Gastrocnemius medialis (tissue), 4 donors: Measurements from ENCODE around the gene PRR7. TPM values are rescaled to one million over a fixed set of nuclear protein-coding genes. Genes with fewer than 3 reads are reported as not detected.

Source experiments
- ATAC-seq, 2 donors: fragments of 150-250 bp; one replicate each; pipeline ENCODE4 v1.9.1; 2016
- DNase-seq, 2 donors: peaks; one replicate each; pipeline ENCODE4 v3.0.0-alpha.2; 2019
- H3K27ac ChIP-seq, 4 donors: fragments of 200-600 bp; sonication (generic); 1 replicate in 1 of 4; 2 replicates in 3 of 4; pipeline ENCODE4 v1.5.1; 2016 to 2018; ENCODE audit warnings: mild to moderate bottlenecking in 2 of 4, moderate library complexity in 1 of 4
- H3K27me3 ChIP-seq, 3 donors: fragments of 200-600 bp; sonication (generic) in 2 of 3; 1 replicate in 1 of 3; 2 replicates in 2 of 3; pipeline versions ENCODE4 v1.5.1 to v1.6.0; 2016 to 2019; ENCODE audit warnings: mild to moderate bottlenecking in 1 of 3, moderate library complexity in 1 of 3
- H3K36me3 ChIP-seq, 2 donors: fragments of 200-600 bp; sonication (generic) in 1 of 2; one replicate each; pipeline ENCODE4 v1.5.1; 2017 to 2018
- H3K4me1 ChIP-seq, 2 donors: fragments of 200-600 bp; sonication (generic) in 1 of 2; one replicate each; pipeline ENCODE4 v1.5.1; 2016 to 2017; ENCODE audit warnings: mild to moderate bottlenecking in 2 of 2
- H3K4me3 ChIP-seq, 4 donors: fragments of 200-600 bp; sonication (generic) in 3 of 4; 1 replicate in 1 of 4; 2 replicates in 3 of 4; pipeline ENCODE4 v1.5.1; 2016 to 2019; ENCODE audit warnings: mild to moderate bottlenecking in 2 of 4
- H3K9me3 ChIP-seq, 3 donors: fragments of 200-600 bp; sonication (generic) in 2 of 3; 1 replicate in 1 of 3; 2 replicates in 2 of 3; pipeline ENCODE4 v1.5.1; 2016 to 2019
- POLR2A ChIP-seq, 2 donors: fragments of 450-650 bp; IDR thresholded peaks; one replicate each; pipeline ENCODE4 v1.6.1; 2017; ENCODE audit warnings: antibody characterized with exemption in 2 of 2, mild to moderate bottlenecking in 2 of 2, moderate library complexity in 2 of 2
- in situ Hi-C, 4 donors: fragments of 200-750 bp; cut with MboI; loops; one replicate each; pipeline versions ENCODE4 v1.15.0 to v1.8.0; 2017; ENCODE audit warnings: low sequenced_read_pairs in 4 of 4
- intact Hi-C: fragments of 100-400 bp; cut with DNase I; formaldehyde crosslinking; loops from one replicate; pipeline ENCODE4 v1.15.1; 2023; ENCODE audit warnings: low total_unique reads
- total RNA-seq, 4 donors: library from RNA; depleted of rRNA; stranded (reverse); fragments of >200 nt; gene quantifications; one replicate each; pipeline versions ENCODE4 v1.1.0 to v1.2.3, GENCODE V29; 2016
- TF ChIP-seq, protein P1 (sequence below), 5 experiments: fragments of 450-650 bp in 3 of 5; fragments of 200-600 bp in 2 of 5; sonication (generic) in 2 of 5; IDR thresholded peaks in 4 of 5; conservative IDR thresholded peaks in 1 of 5; 1 replicate in 4 of 5; 2 replicates in 1 of 5; pipeline ENCODE4 v1.5.1; 2016 to 2019; ENCODE audit warnings: antibody characterized with exemption in 5 of 5, mild to moderate bottlenecking in 3 of 5, moderate library complexity in 3 of 5

PRR7 gene
- total RNA-seq, 4 donors from 2014 or later, result 0.63 to 2.0 (median 1.4) TPM; not detected in 1

DNA sequence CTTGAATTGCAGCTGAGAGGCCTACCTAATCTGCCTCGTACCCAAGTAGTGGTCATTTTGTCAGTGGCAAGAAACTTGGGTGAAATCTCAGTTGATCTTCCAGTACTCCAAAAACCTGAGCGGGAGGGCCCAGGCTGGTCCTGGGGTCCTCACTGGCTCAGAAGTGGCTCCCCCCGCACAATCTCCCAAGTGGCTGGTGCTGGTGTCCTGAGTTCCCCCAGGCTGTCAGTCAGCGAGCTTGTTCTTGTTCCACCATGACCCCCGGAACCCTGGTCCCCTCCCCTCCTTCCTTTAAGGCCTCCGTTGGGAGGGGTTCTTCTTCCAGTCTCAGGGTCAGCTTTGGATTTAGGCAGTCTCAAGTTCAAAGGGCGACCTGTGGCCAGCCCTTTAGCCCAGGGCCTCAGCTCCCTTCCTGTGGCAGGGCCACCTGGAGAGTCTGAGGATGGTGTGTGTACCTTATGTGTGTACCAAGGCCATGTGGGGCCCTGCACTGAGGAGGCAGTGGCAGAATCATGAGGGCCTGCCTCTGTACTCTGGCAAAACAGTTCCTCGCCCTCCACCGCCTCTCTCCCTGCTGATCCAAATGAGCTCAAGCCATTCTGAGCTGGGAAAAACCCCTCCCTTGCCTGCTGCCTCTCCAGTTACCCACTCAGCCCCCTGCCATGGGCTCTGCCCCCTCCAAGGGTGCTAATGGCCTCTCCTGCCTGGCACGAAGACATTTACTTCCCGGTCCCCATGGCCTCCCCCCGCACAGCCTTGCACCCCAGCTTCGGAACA lies 31.3 kb downstream of the PRR7 start:
- in situ Hi-C loops (no loop called here), intact Hi-C loops (loop anchor here (2.0 kb wide), 1 partner anchor 21 kb away; no protein-coding TSS in a partner anchor)
- Histone ChIP-seq H3K36me3 (no peaks in the 10 kb centered on the region), H3K4me1 (peaks cover 26 to 47% of the 10 kb centered on the region in 2 donors), H3K27me3 (no peaks in the 10 kb centered on the region), H3K4me3 (no peak overlapping the region), H3K9me3 (no peaks in the 10 kb centered on the region), H3K27ac (peak overlapping the region; percentile 81 to 96 (median 87))
- ATAC-seq (no peak), DNase-seq (no peak)
- no peak for TF ChIP-seq POLR2A (IDR thresholded peaks at IDR 0.05)
- TF ChIP-seq, protein P1, sequence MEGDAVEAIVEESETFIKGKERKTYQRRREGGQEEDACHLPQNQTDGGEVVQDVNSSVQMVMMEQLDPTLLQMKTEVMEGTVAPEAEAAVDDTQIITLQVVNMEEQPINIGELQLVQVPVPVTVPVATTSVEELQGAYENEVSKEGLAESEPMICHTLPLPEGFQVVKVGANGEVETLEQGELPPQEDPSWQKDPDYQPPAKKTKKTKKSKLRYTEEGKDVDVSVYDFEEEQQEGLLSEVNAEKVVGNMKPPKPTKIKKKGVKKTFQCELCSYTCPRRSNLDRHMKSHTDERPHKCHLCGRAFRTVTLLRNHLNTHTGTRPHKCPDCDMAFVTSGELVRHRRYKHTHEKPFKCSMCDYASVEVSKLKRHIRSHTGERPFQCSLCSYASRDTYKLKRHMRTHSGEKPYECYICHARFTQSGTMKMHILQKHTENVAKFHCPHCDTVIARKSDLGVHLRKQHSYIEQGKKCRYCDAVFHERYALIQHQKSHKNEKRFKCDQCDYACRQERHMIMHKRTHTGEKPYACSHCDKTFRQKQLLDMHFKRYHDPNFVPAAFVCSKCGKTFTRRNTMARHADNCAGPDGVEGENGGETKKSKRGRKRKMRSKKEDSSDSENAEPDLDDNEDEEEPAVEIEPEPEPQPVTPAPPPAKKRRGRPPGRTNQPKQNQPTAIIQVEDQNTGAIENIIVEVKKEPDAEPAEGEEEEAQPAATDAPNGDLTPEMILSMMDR (IDR thresholded peaks at IDR 0.05 in 4 of 5, conservative IDR thresholded peaks at IDR 0.05 in 1 of 5), result no peak

- in situ Hi-C loops, result no loop called here
- Histone ChIP-seq H3K9me3 (no peaks in the 10 kb centered on the region), H3K27me3 (no peaks in the 10 kb centered on the region), H3K4me1 (peaks cover 26 to 50% of the 10 kb centered on the region in 2 donors), H3K27ac (peak overlapping the region; percentile 81 to 96 (median 87)), H3K4me3 (no peak overlapping the region), H3K36me3 (peaks cover 0 to 7% of the 10 kb centered on the region in 2 donors)
- TF ChIP-seq, protein P1 (IDR thresholded peaks at IDR 0.05 in 4 of 5, conservative IDR thresholded peaks at IDR 0.05 in 1 of 5), result no peak
- no peak for TF ChIP-seq POLR2A (IDR thresholded peaks at IDR 0.05)
- ATAC-seq (peak; percentile 82 to 88), DNase-seq (peak; percentile 83 to 92)
- intact Hi-C loops, result loop anchor here (1.0 to 2.0 kb wide), 2 partner anchors 18 to 22 kb away; partner anchors contain the start of gene PDLIM7
These were observed 32.4 kb downstream of the PRR7 start for GRCh38 chr5:177478711-177479646.

DNA sequence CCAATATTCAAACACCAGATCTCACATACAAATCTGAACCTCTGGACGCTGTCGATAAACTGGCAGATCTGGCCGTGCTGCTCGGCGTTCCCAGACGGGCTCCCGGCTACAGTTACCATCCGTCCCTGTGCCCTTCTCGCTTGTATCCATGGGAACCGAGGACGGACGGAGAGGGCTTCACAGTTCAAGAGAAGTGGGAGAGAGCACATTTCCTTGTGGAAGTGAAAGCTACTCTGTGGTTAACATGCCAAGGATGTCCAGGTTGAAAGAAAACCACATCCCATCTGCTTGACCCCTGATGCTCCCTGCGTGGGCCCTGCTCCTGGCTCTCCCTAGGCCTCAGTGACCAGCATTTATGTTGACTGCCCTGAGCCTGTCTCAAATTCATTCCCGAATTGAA lies 33.2 kb downstream of the PRR7 start:
- no peaks in the 10 kb centered on the region for H3K27me3 ChIP-seq
- no peaks in the 10 kb centered on the region for H3K9me3 ChIP-seq
- DNase-seq (no peak), ATAC-seq (peak in 1 of 2 donors; percentile 21)
- in situ Hi-C loops, result no loop called here
- H3K4me3 ChIP-seq, result no peak overlapping the region
- intact Hi-C loops, result loop anchor here (1.0 to 2.0 kb wide), 2 partner anchors 18 to 23 kb away; partner anchors contain the start of gene PDLIM7
- H3K36me3 ChIP-seq, result peaks cover 0 to 7% of the 10 kb centered on the region in 2 donors
- H3K27ac ChIP-seq, result peak overlapping the region; percentile 81 to 96 (median 87)
- TF ChIP-seq POLR2A (IDR thresholded peaks at IDR 0.05), result no peak
- TF ChIP-seq, protein P1 (IDR thresholded peaks at IDR 0.05 in 4 of 5, conservative IDR thresholded peaks at IDR 0.05 in 1 of 5), result no peak
- peaks cover 34 to 58% of the 10 kb centered on the region in 2 donors for H3K4me1 ChIP-seq

DNA sequence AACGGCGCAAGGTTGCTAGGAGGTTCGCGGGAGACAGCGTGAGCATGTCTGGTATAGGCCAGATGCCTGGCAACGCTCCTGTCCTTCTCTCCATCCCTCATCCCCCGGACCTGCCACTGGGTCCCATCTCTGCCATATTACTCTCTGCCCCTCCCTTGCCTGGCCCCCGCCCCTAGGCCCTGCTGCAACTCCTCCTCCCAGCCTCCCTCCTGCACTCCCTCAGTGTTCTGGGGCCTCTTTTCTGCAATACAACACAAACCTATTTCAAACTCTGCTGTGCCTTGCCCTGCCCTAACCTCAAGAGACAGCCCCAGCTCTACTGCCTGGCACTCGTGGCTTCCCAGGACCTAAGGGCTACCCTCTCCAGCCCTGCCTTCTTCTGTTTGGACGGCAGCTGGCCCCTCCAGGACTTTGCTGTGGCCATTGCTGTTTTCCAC lies 35.8 kb downstream of the PRR7 start:
- TF ChIP-seq POLR2A (IDR thresholded peaks at IDR 0.05), result no peak
- TF ChIP-seq, protein P1 (IDR thresholded peaks at IDR 0.05 in 4 of 5, conservative IDR thresholded peaks at IDR 0.05 in 1 of 5), result no peak
- H3K4me1 ChIP-seq, result peaks cover 49 to 70% of the 10 kb centered on the region in 2 donors
- no peaks in the 10 kb centered on the region for H3K9me3 ChIP-seq
- ATAC-seq (no peak), DNase-seq (no peak)
- H3K4me3 ChIP-seq, result no peak overlapping the region
- intact Hi-C loops (no loop called here), in situ Hi-C loops (no loop called here)
- H3K36me3 ChIP-seq, result peaks cover 0 to 12% of the 10 kb centered on the region in 2 donors
- no peaks in the 10 kb centered on the region for H3K27me3 ChIP-seq
- peak overlapping the region in 3 of 4 donors; percentile 81 to 96 (median 83) for H3K27ac ChIP-seq
